IMR-90 (cell line): ENCODE data around the gene BOD1L1. TPM values are rescaled to one million over a fixed set of nuclear protein-coding genes. Genes with fewer than 3 reads are reported as not detected.
A peak's percentile ranks its signal among the peaks of the same experiment; 100 is the strongest.

ENCODE experiments used
- ATAC-seq: fragments of 200-7000 bp; cut with Tn5 transposase; 2 replicates; pipeline ENCODE4 v1.9.1; 2020; ENCODE audit warnings: low read depth, mild to moderate bottlenecking, moderate library complexity
- Bru-seq: library from RNA; stranded (reverse); fragments of 400-500 nt; gene quantifications from one replicate; lab custom pipeline; 2021; lab: Mats Ljungman, UMichigan
- BruChase-seq, 2 experiments: library from RNA; stranded (reverse); fragments of 400-500 nt; gene quantifications; one replicate each; lab custom pipeline; 2021; lab: Mats Ljungman, UMichigan
- BruUV-seq: library from RNA; stranded (reverse); fragments of 400-500 nt; replicated peaks from 2 replicates; lab custom pipeline; 2021; lab: Mats Ljungman, UMichigan
- CTCF ChIA-PET: fragments of 300-600 bp; formaldehyde crosslinking; extraction: SDS; loops from one replicate; lab custom pipeline; 2021; ENCODE audit warnings: antibody characterized with exemption; lab: Yijun Ruan, JAX
- POLR2A ChIA-PET: fragments of 300-600 bp; sonication (Branson Sonifier 250); formaldehyde crosslinking; loops from one replicate; lab custom pipeline; 2022; ENCODE audit warnings: antibody characterized with exemption; ENCODE audit not compliant: unreplicated experiment; lab: Charles Lee
- DNase-seq: peaks from one replicate; pipeline ENCODE4 v3.0.0; 2013
- H2AFZ ChIP-seq: replicated peaks from 2 replicates; pipeline ENCODE3; 2013; ENCODE audit warnings: low read length, mild to moderate bottlenecking; ENCODE audit not compliant: poor library complexity
- H2AK5ac ChIP-seq: 2 replicates; pipeline ENCODE4 v1.6.1; 2013; ENCODE audit warnings: low read depth, low read length, inconsistent platforms
- H2AK9ac ChIP-seq: replicated peaks from 2 replicates; pipeline ENCODE3; 2013; ENCODE audit warnings: mild to moderate bottlenecking, low read depth, low read length, moderate library complexity; ENCODE audit not compliant: poor library complexity
- H2BK120ac ChIP-seq: 2 replicates; pipeline ENCODE4 v1.6.1; 2013; ENCODE audit warnings: low read depth, low read length, inconsistent platforms
- H2BK15ac ChIP-seq: 3 replicates; pipeline ENCODE4 v1.6.1; 2013; ENCODE audit warnings: low read depth, low read length, inconsistent platforms
- H2BK20ac ChIP-seq: 2 replicates; pipeline ENCODE4 v1.6.1; 2013; ENCODE audit warnings: low read depth, mild to moderate bottlenecking, inconsistent platforms, low read length, moderate library complexity
- H2BK5ac ChIP-seq: 2 replicates; pipeline ENCODE4 v1.6.1; 2013; ENCODE audit warnings: mild to moderate bottlenecking, low read depth, low read length, inconsistent platforms; ENCODE audit not compliant: poor library complexity, severe bottlenecking
- H3K14ac ChIP-seq: replicated peaks from 2 replicates; pipeline ENCODE4 v1.6.1; 2013; ENCODE audit warnings: low read depth, low read length, inconsistent platforms
- H3K18ac ChIP-seq: 2 replicates; pipeline ENCODE4 v1.6.1; 2013; ENCODE audit warnings: low read depth, low read length, control low read depth
- H3K23ac ChIP-seq: 2 replicates; pipeline ENCODE4 v1.6.1; 2013; ENCODE audit warnings: low read depth, low read length, inconsistent platforms
- H3K27ac ChIP-seq: 2 replicates; pipeline ENCODE4 v1.5.1; 2013; ENCODE audit warnings: mild to moderate bottlenecking, control low read depth, low read length; ENCODE audit not compliant: insufficient read depth
- H3K27me3 ChIP-seq: 2 replicates; pipeline ENCODE4 v1.6.1; 2013; ENCODE audit warnings: low read length; ENCODE audit not compliant: control insufficient read depth, insufficient read depth
- H3K36me3 ChIP-seq: 2 replicates; pipeline ENCODE4 v1.6.1; 2013; ENCODE audit warnings: low read length, mixed read lengths; ENCODE audit not compliant: control insufficient read depth, insufficient read depth
- H3K4ac ChIP-seq: 2 replicates; pipeline ENCODE4 v1.6.1; 2013; ENCODE audit warnings: low read depth, low read length, inconsistent platforms
- H3K4me1 ChIP-seq: 2 replicates; pipeline ENCODE4 v1.6.1; 2013; ENCODE audit warnings: low read length, mixed read lengths; ENCODE audit not compliant: control insufficient read depth, insufficient read depth
- H3K4me2 ChIP-seq: 2 replicates; pipeline ENCODE4 v1.6.1; 2013; ENCODE audit warnings: low read depth, mild to moderate bottlenecking, control low read depth, low read length, moderate library complexity
- H3K4me3 ChIP-seq: 2 replicates; pipeline ENCODE4 v1.5.1; 2013; ENCODE audit warnings: low read depth, mild to moderate bottlenecking, control low read depth, low read length, moderate library complexity; ENCODE audit not compliant: insufficient read depth
- H3K56ac ChIP-seq: 2 replicates; pipeline ENCODE4 v1.6.1; 2013; ENCODE audit warnings: low read length, inconsistent platforms; ENCODE audit not compliant: insufficient read depth; ENCODE audit errors: extremely low read depth
- H3K79me1 ChIP-seq, 2 experiments: 2 replicates each; pipeline ENCODE4 v1.6.1; 2013; ENCODE audit warnings: low read length in 2 of 2, inconsistent platforms in 1 of 2, low read depth in 1 of 2
- H3K9ac ChIP-seq: 2 replicates; pipeline ENCODE4 v1.6.1; 2013; ENCODE audit warnings: low read depth, low read length, control low read depth
- H3K9me1 ChIP-seq: 2 replicates; pipeline ENCODE4 v1.6.1; 2013; ENCODE audit warnings: low read length, inconsistent platforms; ENCODE audit not compliant: insufficient read depth
- H3K9me3 ChIP-seq: 2 replicates; pipeline ENCODE4 v1.6.1; 2013; ENCODE audit warnings: low read length; ENCODE audit not compliant: control insufficient read depth, insufficient read depth
- H4K20me1 ChIP-seq: 2 replicates; pipeline ENCODE4 v1.6.1; 2013; ENCODE audit warnings: low read length, inconsistent platforms; ENCODE audit not compliant: insufficient read depth
- H4K5ac ChIP-seq: 2 replicates; pipeline ENCODE4 v1.6.1; 2013; ENCODE audit warnings: mild to moderate bottlenecking, low read depth, low read length, control low read depth
- H4K8ac ChIP-seq, 2 experiments: 2 replicates each; pipeline ENCODE4 v1.6.1; 2013; ENCODE audit warnings: low read depth in 2 of 2, low read length in 2 of 2, control low read depth in 1 of 2, inconsistent platforms in 1 of 2
- H4K91ac ChIP-seq: 2 replicates; pipeline ENCODE4 v1.6.1; 2013; ENCODE audit warnings: low read depth, low read length, inconsistent platforms; ENCODE audit not compliant: insufficient read depth
- CEBPB ChIP-seq: IDR thresholded peaks from 2 replicates; pipeline ENCODE4 v1.6.1; 2012; ENCODE audit warnings: low read depth, low read length, improper control_type of control experiment
- MAFK ChIP-seq: IDR thresholded peaks from 2 replicates; pipeline ENCODE4 v1.6.1; 2012; ENCODE audit warnings: low read depth, low read length, improper control_type of control experiment
- MAZ ChIP-seq: IDR thresholded peaks from 2 replicates; pipeline ENCODE4 v1.6.1; 2012; ENCODE audit warnings: low read depth, mild to moderate bottlenecking, low read length, improper control_type of control experiment, moderate library complexity, borderline replicate concordance
- NFE2L2 ChIP-seq: fragments of 150-350 bp; IDR thresholded peaks from 2 replicates; pipeline ENCODE4 v1.6.1; 2016; ENCODE audit warnings: low read depth, mild to moderate bottlenecking, low read length
- POLR2A ChIP-seq: IDR thresholded peaks from 2 replicates; pipeline ENCODE4 v1.6.1; 2012; ENCODE audit warnings: mild to moderate bottlenecking, low read depth, low read length
- RAD21 ChIP-seq: IDR thresholded peaks from 2 replicates; pipeline ENCODE4 v1.6.1; 2012; ENCODE audit warnings: low read length, improper control_type of control experiment
- RCOR1 ChIP-seq: IDR thresholded peaks from 2 replicates; pipeline ENCODE4 v1.6.1; 2012; ENCODE audit warnings: mild to moderate bottlenecking, low read length, improper control_type of control experiment; ENCODE audit not compliant: insufficient replicate concordance
- SMC3 ChIP-seq: fragments of 150-350 bp; IDR thresholded peaks from 2 replicates; pipeline ENCODE4 v1.6.1; 2016; ENCODE audit warnings: low read depth, mild to moderate bottlenecking, antibody characterized with exemption, low read length, moderate library complexity
- WGBS, 2 experiments: methylation state at CpG; one replicate each; pipeline versions ENCODE4 v1.1.5 to v1.1.7; 2013; ENCODE audit warnings: missing lambda C conversion rate in 2 of 2; ENCODE audit not compliant: insufficient read length in 1 of 2; ENCODE audit errors: extremely low coverage in 2 of 2; 5-methylcytosine and 5-hydroxymethylcytosine counted together
- dilution Hi-C: fragments of 300-500 bp; cut with HindIII; formaldehyde crosslinking; loops from one replicate; pipeline ENCODE4 v1.14.3; 2018; ENCODE audit warnings: low sequenced_read_pairs; ENCODE audit not compliant: unreplicated experiment
- in situ Hi-C: fragments of 300-500 bp; cut with MboI; formaldehyde crosslinking; loops from 3 replicates; pipeline ENCODE4 v1.14.3; 2019; ENCODE audit warnings: low sequenced_read_pairs, inconsistent platforms, mixed read lengths
- intact Hi-C: fragments of 100-400 bp; cut with micrococcal nuclease; formaldehyde crosslinking; loops from 2 replicates; pipeline ENCODE4 v1.10.0; 2022
- long read RNA-seq: library from polyadenylated mRNA; unstranded; transcript quantifications from one replicate; pipeline ENCODE4 v2.0.0, GENCODE V29; 2021; ENCODE audit not compliant: unreplicated experiment
- polyA plus RNA-seq, 3 experiments: library from polyadenylated mRNA; depleted of rRNA; stranded (reverse); fragments of >200 nt; gene quantifications; 2 replicates each; pipeline ENCODE4 v1.2.3, GENCODE V29; 2012; ENCODE audit warnings: low replicate concordance in 1 of 3
- total RNA-seq: library from RNA; depleted of rRNA; stranded (reverse); fragments of >200 nt; gene quantifications from 2 replicates; pipeline ENCODE4 v1.2.3, GENCODE V29; 2012; rRNA removed
- TF ChIP-seq, protein P1 (sequence below): conservative IDR thresholded peaks from 2 replicates; pipeline ENCODE4 v1.5.1; 2012; ENCODE audit warnings: mild to moderate bottlenecking, low read depth, low read length, improper control_type of control experiment
- TF ChIP-seq, protein P2 (sequence below): fragments of 150-350 bp; IDR thresholded peaks from 2 replicates; pipeline ENCODE4 v1.6.1; 2016; ENCODE audit warnings: low read depth, mild to moderate bottlenecking, low read length, moderate library complexity, borderline replicate concordance

The BOD1L1 gene
- total RNA-seq (26.9 and 34.4 TPM in 2 replicates), polyA plus RNA-seq (2012; rRNA removed) (11.0 and 13.5 TPM in 2 replicates), Bru-seq, nascent RNA (percentile 89 among the genes with signal in this experiment), BruChase-seq, experiment 1, labeled RNA remaining after a 6-hour chase (percentile 92 among the genes with signal in this experiment), BruChase-seq, experiment 2, labeled RNA remaining after a 2-hour chase (percentile 94 among the genes with signal in this experiment)
- polyA plus RNA-seq (2012; cell fraction: cytosol; rRNA removed), result 2.2 and 2.6 TPM in 2 replicates
- polyA plus RNA-seq (2012; cell fraction: nucleus; rRNA removed; ENCODE audit: low replicate concordance), result 3.8 and 36.0 TPM in 2 replicates
- long read RNA-seq, partial matches to known transcripts, result 51 of 59 reads
- long read RNA-seq, other reads (novel, unspliced or antisense), result 8 of 59 reads

DNA sequence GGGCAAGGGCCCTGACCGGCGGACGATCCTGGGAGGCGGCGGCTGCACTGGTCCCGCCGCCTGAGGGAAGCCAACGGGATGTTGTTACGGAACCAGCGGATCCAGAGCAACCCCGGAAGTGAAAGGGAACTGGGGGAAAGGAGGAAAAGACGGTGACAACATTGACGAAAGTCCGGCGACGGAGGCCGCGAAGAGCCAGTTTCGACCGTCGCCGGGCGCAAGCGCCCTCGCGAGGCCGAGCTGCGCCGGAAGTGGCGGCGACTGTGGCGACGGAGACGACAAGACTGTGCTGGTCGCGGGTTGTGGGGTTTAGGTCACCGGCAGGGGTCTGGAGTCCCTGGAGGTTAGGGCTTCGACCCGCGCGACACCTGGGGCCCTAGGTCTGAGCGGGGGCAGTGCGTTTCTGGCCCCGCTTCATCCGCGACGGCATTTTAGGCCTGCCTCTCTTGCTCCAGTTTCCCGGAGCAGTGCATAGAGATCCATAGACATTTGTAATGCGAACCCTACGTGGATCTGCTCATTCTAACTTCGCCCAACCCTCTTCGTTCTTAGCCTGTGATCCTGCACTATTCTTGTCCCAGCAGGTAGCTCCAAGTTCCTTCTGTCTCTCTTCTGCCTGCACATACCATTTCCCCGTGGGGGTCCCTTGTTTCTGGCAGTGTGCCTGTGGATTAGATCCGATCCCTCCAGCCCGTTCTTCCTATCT lies at the start of gene BOD1L1:
Gene BOD1L1, minus strand, starts transcription at position 120 of the 706 bp plus-strand sequence. CDS start 138 bp downstream, outside the sequence.
- intact Hi-C loops, result loop anchor here (2.0 kb wide), 1 partner anchor 1375 kb away; the partner anchor contains the start of gene CPEB2
- Histone ChIP-seq H3K27me3 (no peaks in the 10 kb centered on the region), H3K4ac (peak within 1 kb of the TSS; percentile 93), H3K14ac (peak within 1 kb of the TSS; percentile 97), H3K9ac (peak within 1 kb of the TSS; percentile 100), H2BK120ac (peak within 1 kb of the TSS; percentile 62), H4K5ac (peak within 1 kb of the TSS; percentile 100), H3K36me3 (no peaks in the 10 kb centered on the region), H3K4me3 (peak within 1 kb of the TSS; percentile 94), H2AK9ac (peak within 1 kb of the TSS; percentile 93), H3K4me2 (peak within 1 kb of the TSS; percentile 100), H2AFZ (peak within 1 kb of the TSS; percentile 100), H3K9me3 (no peaks in the 10 kb centered on the region), H3K4me1 (peaks cover 5% of the 10 kb centered on the region), H2BK5ac (peak within 1 kb of the TSS; percentile 94), H3K9me1 (peaks cover 2% of the 10 kb centered on the region; the same call in 1 of the 2 replicates), H3K23ac (peak within 1 kb of the TSS; percentile 89), H3K56ac (peak within 1 kb of the TSS; percentile 94), H4K8ac (peak within 1 kb of the TSS; percentile 99 to 100), H3K18ac (peak within 1 kb of the TSS; percentile 72), H2AK5ac (peak within 1 kb of the TSS; percentile 74), H4K20me1 (no peaks in the 10 kb centered on the region), H4K91ac (peak within 1 kb of the TSS; percentile 89), H3K27ac (peak within 1 kb of the TSS; percentile 90), H3K79me1 (peaks cover 7 to 25% of the 10 kb centered on the region in 2 experiments), H2BK20ac (no peak within 1 kb of the TSS), H2BK15ac (peak within 1 kb of the TSS; percentile 54; the same call in 1 of the 3 replicates)
- CTCF ChIA-PET, result interaction anchor here (0.6 to 1.6 kb wide), 2 partner anchors 26 to 276 kb away, joined by 3 to 5 read pairs; no protein-coding TSS in a partner anchor
- WGBS, 2 experiments, result 0% methylated on average over 48 of the region's 55 CpGs; no CpG with 5 or more reads in 1 of the 2 experiments
- peak; percentile 89 for DNase-seq
- POLR2A ChIA-PET, result interaction anchor here (0.5 to 0.6 kb wide), 2 partner anchors 291 to 1380 kb away, joined by 3 to 4 read pairs; no protein-coding TSS in a partner anchor
- dilution Hi-C loops, result no loop called here
- ATAC-seq, result peak; percentile 94
- in situ Hi-C loops, result loop anchor here (25.0 kb wide), 1 partner anchor 1835 kb away; the partner anchor contains the start of gene CC2D2A
- TF ChIP-seq, protein P1, sequence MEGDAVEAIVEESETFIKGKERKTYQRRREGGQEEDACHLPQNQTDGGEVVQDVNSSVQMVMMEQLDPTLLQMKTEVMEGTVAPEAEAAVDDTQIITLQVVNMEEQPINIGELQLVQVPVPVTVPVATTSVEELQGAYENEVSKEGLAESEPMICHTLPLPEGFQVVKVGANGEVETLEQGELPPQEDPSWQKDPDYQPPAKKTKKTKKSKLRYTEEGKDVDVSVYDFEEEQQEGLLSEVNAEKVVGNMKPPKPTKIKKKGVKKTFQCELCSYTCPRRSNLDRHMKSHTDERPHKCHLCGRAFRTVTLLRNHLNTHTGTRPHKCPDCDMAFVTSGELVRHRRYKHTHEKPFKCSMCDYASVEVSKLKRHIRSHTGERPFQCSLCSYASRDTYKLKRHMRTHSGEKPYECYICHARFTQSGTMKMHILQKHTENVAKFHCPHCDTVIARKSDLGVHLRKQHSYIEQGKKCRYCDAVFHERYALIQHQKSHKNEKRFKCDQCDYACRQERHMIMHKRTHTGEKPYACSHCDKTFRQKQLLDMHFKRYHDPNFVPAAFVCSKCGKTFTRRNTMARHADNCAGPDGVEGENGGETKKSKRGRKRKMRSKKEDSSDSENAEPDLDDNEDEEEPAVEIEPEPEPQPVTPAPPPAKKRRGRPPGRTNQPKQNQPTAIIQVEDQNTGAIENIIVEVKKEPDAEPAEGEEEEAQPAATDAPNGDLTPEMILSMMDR, result peak; percentile 53
- TF ChIP-seq CEBPB (peak; percentile 46; the same call in 1 of the 2 replicates), RAD21 (peak; percentile 6; the same call in 1 of the 2 replicates), RCOR1 (no peak), POLR2A (peak; percentile 89), MAZ (peak; percentile 60; the same call in 1 of the 2 replicates), SMC3 (no peak), MAFK (no peak), NFE2L2 (no peak)
- TF ChIP-seq, protein P2, sequence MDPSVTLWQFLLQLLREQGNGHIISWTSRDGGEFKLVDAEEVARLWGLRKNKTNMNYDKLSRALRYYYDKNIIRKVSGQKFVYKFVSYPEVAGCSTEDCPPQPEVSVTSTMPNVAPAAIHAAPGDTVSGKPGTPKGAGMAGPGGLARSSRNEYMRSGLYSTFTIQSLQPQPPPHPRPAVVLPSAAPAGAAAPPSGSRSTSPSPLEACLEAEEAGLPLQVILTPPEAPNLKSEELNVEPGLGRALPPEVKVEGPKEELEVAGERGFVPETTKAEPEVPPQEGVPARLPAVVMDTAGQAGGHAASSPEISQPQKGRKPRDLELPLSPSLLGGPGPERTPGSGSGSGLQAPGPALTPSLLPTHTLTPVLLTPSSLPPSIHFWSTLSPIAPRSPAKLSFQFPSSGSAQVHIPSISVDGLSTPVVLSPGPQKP, result peak; percentile 73; the same call in 1 of the 2 replicates
- TSS peak; percentile 97 for BruUV-seq
